Astrocyte (in vitro differentiated cells and primary cell): Measurements from ENCODE around the gene ERVFRD-1. TPM values are rescaled to one million over a fixed set of nuclear protein-coding genes. Genes with fewer than 3 reads are reported as not detected.

ENCODE experiments used
- DNase-seq: peaks from one replicate; pipeline ENCODE4 v3.0.0-alpha.2; 2010; ENCODE audit warnings: low read depth
- FAIRE-seq: peaks from 2 replicates; lab custom pipeline; 2011; peaks lifted over from hg19 to GRCh38; lab: Jason Lieb, UNC
- H2AFZ ChIP-seq: 2 replicates; pipeline ENCODE4 v1.6.0; 2012; ENCODE audit warnings: low read depth, low read length, inconsistent platforms
- H3K27ac ChIP-seq: 2 replicates; pipeline ENCODE4 v1.5.1; 2011; ENCODE audit warnings: low read depth, low read length, inconsistent platforms
- H3K27me3 ChIP-seq: 2 replicates; pipeline ENCODE4 v1.6.0; 2011; ENCODE audit warnings: low read length, inconsistent platforms; ENCODE audit not compliant: insufficient read depth
- H3K36me3 ChIP-seq: 2 replicates; pipeline ENCODE4 v1.5.1; 2011; ENCODE audit warnings: low read length, inconsistent platforms; ENCODE audit not compliant: insufficient read depth
- H3K4me1 ChIP-seq: 2 replicates; pipeline ENCODE4 v1.5.1; 2011; ENCODE audit warnings: low read length, inconsistent platforms; ENCODE audit not compliant: insufficient read depth
- H3K4me2 ChIP-seq: 2 replicates; pipeline ENCODE4 v1.6.0; 2012; ENCODE audit warnings: low read length, inconsistent platforms
- H3K4me3 ChIP-seq: 2 replicates; pipeline ENCODE4 v1.5.1; 2011; ENCODE audit warnings: low read depth, mild to moderate bottlenecking, low read length, inconsistent platforms; ENCODE audit not compliant: insufficient read depth
- H3K79me2 ChIP-seq: 2 replicates; pipeline ENCODE4 v1.6.0; 2012; ENCODE audit warnings: mild to moderate bottlenecking, low read length, inconsistent platforms; ENCODE audit not compliant: insufficient read depth
- H3K9ac ChIP-seq: 2 replicates; pipeline ENCODE4 v1.6.0; 2012; ENCODE audit warnings: mild to moderate bottlenecking, low read length, inconsistent platforms
- H3K9me3 ChIP-seq: 2 replicates; pipeline ENCODE4 v1.5.1; 2012; ENCODE audit warnings: low read depth, mild to moderate bottlenecking, low read length, inconsistent platforms; ENCODE audit not compliant: insufficient read depth
- H4K20me1 ChIP-seq: 2 replicates; pipeline ENCODE4 v1.6.0; 2012; ENCODE audit warnings: low read length, inconsistent platforms; ENCODE audit not compliant: insufficient read depth
- H3K27ac Mint-ChIP-seq: one replicate; pipeline ENCODE4 v1.8.0; 2021; ENCODE audit warnings: mild to moderate bottlenecking, mixed read lengths; ENCODE audit not compliant: unreplicated experiment
- H3K27me3 Mint-ChIP-seq: one replicate; pipeline ENCODE4 v1.8.0; 2021; ENCODE audit warnings: low read depth, mixed read lengths; ENCODE audit not compliant: unreplicated experiment
- H3K36me3 Mint-ChIP-seq: one replicate; pipeline ENCODE4 v1.8.0; 2021; ENCODE audit warnings: low read depth, mixed read lengths; ENCODE audit not compliant: unreplicated experiment
- H3K4me1 Mint-ChIP-seq: one replicate; pipeline ENCODE4 v1.8.0; 2021; ENCODE audit warnings: low read depth, mixed read lengths; ENCODE audit not compliant: unreplicated experiment
- H3K4me3 Mint-ChIP-seq: one replicate; pipeline ENCODE4 v1.8.0; 2021; ENCODE audit warnings: mild to moderate bottlenecking, moderate library complexity, mixed read lengths; ENCODE audit not compliant: unreplicated experiment
- H3K9me3 Mint-ChIP-seq: one replicate; pipeline ENCODE4 v1.8.0; 2021; ENCODE audit warnings: mild to moderate bottlenecking, mixed read lengths; ENCODE audit not compliant: unreplicated experiment
- CTCF ChIP-seq: IDR thresholded peaks from 2 replicates; pipeline ENCODE4 v1.5.1; 2011; ENCODE audit warnings: low read depth, mild to moderate bottlenecking, inconsistent platforms, low read length, moderate library complexity; ENCODE audit not compliant: insufficient read depth
- EZH2 ChIP-seq: IDR thresholded peaks from 2 replicates; pipeline ENCODE4 v1.6.1; 2012; ENCODE audit warnings: mild to moderate bottlenecking, low read length, inconsistent platforms; ENCODE audit not compliant: insufficient read depth
- total RNA-seq: library from RNA; stranded (reverse); gene quantifications from 2 replicates; pipeline ENCODE4 v1.2.1, GENCODE V29; 2021

Gene ERVFRD-1
- total RNA-seq, 1 donor from 2014 or later: not detected

- no peak overlapping the region for H3K27ac Mint-ChIP-seq
- peaks cover 98% of the 10 kb centered on the region for H3K79me2 ChIP-seq
- H3K27ac ChIP-seq: no peak overlapping the region
- H3K27me3 ChIP-seq: no peaks in the 10 kb centered on the region
- H3K4me1 ChIP-seq: no peaks in the 10 kb centered on the region
- FAIRE-seq (no peak), DNase-seq (no peak)
- peaks cover 15% of the 10 kb centered on the region for H3K36me3 Mint-ChIP-seq
- H2AFZ ChIP-seq: no peak overlapping the region
- H3K36me3 ChIP-seq: no peaks in the 10 kb centered on the region
- H4K20me1 ChIP-seq: peaks cover 85% of the 10 kb centered on the region
- no peak overlapping the region for H3K4me2 ChIP-seq
- H3K27me3 Mint-ChIP-seq: no peaks in the 10 kb centered on the region
- H3K4me1 Mint-ChIP-seq: no peaks in the 10 kb centered on the region
- peaks cover 1% of the 10 kb centered on the region for H3K9me3 Mint-ChIP-seq
- TF ChIP-seq EZH2 (no peak), CTCF (no peak)
- H3K9me3 ChIP-seq: no peaks in the 10 kb centered on the region
- H3K4me3 Mint-ChIP-seq: no peak overlapping the region
- H3K4me3 ChIP-seq: no peak overlapping the region
- no peak overlapping the region for H3K9ac ChIP-seq
Measured at GRCh38 chr6:11103065-11103464, 8.5 kb downstream of the ERVFRD-1 start.

- no peak for DNase-seq
- H3K4me1 Mint-ChIP-seq: no peaks in the 10 kb centered on the region
- Histone ChIP-seq H3K27ac (no peak overlapping the region), H3K79me2 (peaks cover 98% of the 10 kb centered on the region), H3K36me3 (no peaks in the 10 kb centered on the region), H3K9ac (no peak overlapping the region), H3K4me1 (no peaks in the 10 kb centered on the region), H3K27me3 (no peaks in the 10 kb centered on the region), H3K4me2 (no peak overlapping the region), H4K20me1 (peaks cover 82% of the 10 kb centered on the region), H3K9me3 (no peaks in the 10 kb centered on the region), H3K4me3 (no peak overlapping the region), H2AFZ (no peak overlapping the region)
- no peak overlapping the region for H3K4me3 Mint-ChIP-seq
- peaks cover 14% of the 10 kb centered on the region for H3K36me3 Mint-ChIP-seq
- H3K9me3 Mint-ChIP-seq: peaks cover 1% of the 10 kb centered on the region
- no peak for FAIRE-seq
- no peaks in the 10 kb centered on the region for H3K27me3 Mint-ChIP-seq
- TF ChIP-seq EZH2 (no peak), CTCF (no peak)
- H3K27ac Mint-ChIP-seq: no peak overlapping the region
Measured at GRCh38 chr6:11101417-11101816, 10.1 kb downstream of the ERVFRD-1 start.

- Histone ChIP-seq H3K9me3 (no peaks in the 10 kb centered on the region), H3K27ac (no peak overlapping the region), H3K36me3 (no peaks in the 10 kb centered on the region), H3K4me3 (no peak overlapping the region), H3K27me3 (no peaks in the 10 kb centered on the region), H4K20me1 (peaks cover 67% of the 10 kb centered on the region), H3K4me1 (peaks cover 16% of the 10 kb centered on the region), H3K4me2 (no peak overlapping the region), H2AFZ (no peak overlapping the region), H3K79me2 (peaks cover 90% of the 10 kb centered on the region), H3K9ac (no peak overlapping the region)
- no peak for TF ChIP-seq EZH2
- Mint-ChIP-seq H3K27me3 (no peaks in the 10 kb centered on the region), H3K4me3 (no peak overlapping the region), H3K9me3 (peaks cover 1% of the 10 kb centered on the region), H3K4me1 (peaks cover 7% of the 10 kb centered on the region), H3K27ac (no peak overlapping the region), H3K36me3 (peaks cover 11% of the 10 kb centered on the region)
- FAIRE-seq (no peak), DNase-seq (no peak)
Measured at GRCh38 chr6:11098004-11098403, 13.5 kb downstream of the ERVFRD-1 start.
